T-helper 2 cell (primary cell): ENCODE results near the gene ADGRV1.
"Not testable (repeated sequence)": the region's sequence is repeated elsewhere in the genome, so short reads cannot be mapped to it uniquely, and the experiment has no call there.

ENCODE experiments used
- DNase-seq, 5 experiments: peaks; one replicate each; pipeline versions ENCODE4 v3.0.0 to v3.0.0-alpha.2; 2012 to 2022

Gene ADGRV1

GRCh38 chr5:90834711-90835110 is 276.1 kb downstream of the ADGRV1 start:
- DNase-seq, result no peak

DNA sequence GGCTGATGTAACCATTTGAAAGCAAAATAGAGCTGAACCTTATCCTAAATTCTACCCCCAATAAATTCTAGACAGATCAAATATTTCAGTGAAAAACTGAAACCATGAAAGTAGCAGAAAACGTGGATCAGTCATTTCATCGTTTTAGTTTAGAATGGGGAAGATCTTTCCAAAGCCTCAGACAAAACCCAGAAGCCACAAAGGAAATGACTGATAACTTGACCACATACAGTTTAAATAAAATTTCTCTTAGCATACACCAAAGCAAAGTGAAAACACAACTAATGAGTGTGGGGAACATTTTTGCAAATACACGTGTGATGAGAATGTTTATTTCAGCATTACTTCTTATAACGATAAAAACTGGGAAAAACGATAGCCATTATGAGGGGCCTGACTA is 284.8 kb downstream of the ADGRV1 start:
- DNase-seq, result peak in 1 of 5 experiments; percentile 58

DNA sequence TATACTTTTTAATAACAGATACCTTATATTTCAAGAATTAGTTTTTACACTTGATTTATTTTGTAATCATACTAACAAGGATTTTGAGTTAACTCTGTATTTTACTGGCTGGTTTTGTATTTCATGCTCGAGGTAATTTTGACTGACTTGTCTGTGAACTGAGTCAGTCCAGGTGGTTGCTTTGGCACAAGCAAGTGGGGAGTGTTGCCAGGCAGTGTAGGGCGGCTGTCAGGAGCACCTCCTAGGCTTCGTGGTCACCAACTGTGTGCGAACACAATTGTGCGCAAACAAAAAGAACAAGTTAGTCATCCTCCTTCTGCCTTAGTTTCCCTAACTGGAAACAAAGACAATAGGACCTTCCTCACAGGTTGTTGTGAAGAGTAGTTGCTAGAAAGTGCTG is 286.3 kb downstream of the ADGRV1 start:
- no peak for DNase-seq

GRCh38 chr5:90845723-90846554 is 287.3 kb downstream of the ADGRV1 start:
- DNase-seq, result no peak

DNA sequence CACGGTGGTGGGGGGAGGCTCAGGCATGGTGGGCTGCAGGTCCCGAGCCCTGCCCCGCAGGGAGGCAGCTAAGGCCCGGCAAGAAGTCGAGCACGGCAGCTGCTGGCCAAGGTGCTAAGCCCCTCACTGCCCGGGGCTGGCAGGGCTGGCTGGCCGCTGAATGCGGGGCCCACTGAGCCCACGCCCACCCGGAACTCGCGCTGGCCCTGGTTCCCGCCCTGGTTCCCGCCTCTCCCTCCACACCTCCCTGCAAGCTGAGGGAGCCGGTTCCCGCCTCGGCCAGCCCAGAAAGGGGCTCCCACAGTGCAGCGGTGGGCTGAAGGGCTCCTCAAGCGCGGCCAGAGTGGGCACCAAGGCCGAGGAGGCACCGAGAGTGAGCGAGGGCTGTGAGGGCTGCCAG is 289.0 kb downstream of the ADGRV1 start:
- not testable (repeated sequence) for DNase-seq

DNA sequence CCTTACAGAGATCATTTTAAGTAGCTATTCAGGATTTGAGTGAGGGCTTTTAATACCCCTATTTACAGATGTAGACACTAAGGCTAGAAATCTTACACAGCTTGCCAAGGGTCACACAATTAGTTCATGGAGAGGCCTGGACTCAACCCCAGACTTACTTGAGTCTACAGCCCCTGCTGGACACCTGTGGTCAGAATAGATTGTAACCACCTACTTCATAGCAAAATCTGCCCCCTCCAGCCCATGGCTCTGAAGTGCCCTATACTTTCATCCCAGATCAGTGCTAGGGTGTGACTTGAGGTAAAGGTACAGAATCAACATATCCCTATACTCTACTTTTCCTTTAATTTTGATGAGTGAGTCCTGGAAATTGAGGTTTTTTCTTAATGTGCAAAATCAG is 291.3 kb downstream of the ADGRV1 start:
- DNase-seq, result no peak

DNA sequence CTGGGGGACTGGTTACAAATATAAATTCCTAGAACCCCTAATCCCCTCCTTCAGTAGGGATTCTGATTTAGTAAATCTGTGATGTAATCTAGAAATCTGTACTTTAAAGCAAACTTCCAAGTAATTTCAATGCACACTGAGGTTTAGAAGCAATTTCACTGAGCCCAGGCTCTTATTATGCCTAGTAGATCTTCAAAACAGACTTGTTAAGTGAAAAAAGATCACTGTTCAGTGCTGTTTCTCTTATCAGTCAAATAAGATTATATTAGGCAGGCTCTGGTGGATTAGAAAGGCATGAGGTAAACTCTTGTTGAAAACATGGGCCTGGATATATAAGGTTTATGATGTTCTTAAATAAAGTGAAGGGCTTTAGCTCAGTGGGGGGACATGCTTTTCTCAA is 293.9 kb downstream of the ADGRV1 start:
- DNase-seq, result no peak

DNA sequence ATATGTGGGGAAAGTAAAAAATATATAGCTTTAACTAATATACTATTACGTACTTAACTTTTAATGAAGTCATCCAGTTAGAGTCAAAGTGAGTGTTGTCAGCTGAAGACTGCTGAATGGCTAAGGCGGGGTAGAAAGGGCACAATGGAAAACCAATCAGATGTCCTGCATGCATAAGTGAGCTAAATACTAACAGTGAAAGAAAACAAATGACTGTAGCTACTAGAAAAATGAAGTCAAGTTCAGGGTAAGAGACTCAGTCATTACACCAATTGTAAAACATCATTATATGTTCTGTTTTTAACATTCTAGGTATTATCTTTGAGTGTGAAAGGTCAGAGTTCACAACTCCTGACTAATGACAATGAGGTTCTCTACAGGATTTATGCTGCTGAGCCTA is 295.2 kb downstream of the ADGRV1 start:
- no peak for DNase-seq

DNA sequence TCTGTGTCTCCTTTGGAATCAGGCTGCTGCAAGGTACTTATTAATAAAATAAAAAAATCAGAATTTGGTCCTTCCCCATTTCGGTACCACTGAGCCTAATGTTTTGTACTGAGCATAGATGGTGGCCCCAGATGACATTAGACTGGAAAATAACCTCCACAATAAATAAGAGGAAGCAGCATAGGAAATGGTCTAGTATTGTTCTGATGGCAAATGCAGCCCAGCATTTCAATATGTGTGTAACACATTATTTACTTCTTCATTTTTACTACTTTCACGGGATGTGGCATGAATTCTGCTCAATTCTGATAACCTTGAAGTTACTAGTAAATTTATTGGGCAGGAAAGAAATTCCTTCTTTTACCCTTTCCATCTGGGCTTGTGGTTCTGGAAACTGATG is 295.6 kb downstream of the ADGRV1 start:
- DNase-seq, result no peak

DNA sequence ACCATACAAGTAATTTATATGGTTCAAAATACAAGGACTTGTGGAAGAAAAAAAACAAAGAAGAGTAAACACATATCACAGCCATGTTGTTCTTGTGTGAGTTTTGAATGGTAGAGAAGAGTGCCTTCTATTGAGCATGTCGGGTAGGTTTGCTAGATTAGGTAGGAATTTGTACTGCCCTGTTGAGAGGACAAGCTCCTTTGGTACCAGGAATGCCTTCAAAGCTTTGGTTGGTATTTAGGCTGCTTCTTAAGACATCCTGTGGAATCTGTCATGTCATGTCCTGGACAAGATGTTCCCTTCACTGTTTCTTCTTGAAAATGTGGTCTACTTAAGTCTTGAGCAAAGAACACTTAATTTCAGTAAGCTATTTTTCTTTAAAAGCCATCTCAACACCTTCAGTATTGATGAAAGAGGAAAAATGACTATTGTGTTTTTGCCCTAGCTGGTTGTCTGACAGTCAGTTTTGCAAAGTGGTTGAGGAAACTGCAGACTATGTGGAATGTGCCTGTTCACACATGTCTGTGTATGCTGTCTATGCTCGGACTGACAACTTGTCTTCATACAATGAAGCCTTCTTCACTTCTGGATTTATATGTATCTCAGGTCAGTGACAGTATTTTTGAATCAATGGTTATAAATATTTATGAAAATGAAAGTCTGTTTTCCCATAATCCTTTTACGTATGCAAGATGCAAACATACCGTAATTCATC is 296.9 kb downstream of the ADGRV1 start:
- no peak for DNase-seq

DNA sequence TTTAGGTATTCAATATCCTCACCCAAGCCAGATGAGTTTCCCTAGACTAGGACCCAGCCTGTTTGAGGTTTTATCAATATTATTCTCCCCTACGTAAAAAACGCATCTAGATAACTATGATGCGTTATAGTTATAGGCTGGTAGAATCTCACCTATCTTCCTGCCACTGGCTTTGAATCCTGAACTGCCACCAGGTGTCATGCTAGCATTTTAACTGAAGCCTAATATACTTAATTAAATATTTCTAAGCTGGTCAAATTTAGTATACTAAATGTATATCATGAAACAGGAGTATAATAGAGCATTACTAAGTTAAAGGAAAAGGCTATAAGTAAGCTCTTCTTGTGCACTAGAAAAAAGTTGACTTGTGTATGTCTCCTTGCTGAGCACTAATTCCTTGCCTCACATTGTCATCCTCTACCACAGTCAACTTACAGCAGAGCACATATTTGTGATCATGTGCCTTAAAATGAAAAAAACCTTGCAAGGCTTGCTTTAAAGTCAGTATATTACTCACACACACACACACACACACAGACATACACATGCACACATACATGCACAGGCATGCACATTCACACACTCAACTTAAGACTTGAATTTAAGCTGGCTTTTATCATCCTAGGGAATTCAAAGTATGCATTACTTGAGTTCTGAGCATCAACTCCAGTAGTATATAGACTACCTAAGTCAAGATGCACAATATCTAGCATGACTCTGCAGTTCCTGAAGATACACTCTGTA is 303.4 kb downstream of the ADGRV1 start:
- no peak for DNase-seq

DNA sequence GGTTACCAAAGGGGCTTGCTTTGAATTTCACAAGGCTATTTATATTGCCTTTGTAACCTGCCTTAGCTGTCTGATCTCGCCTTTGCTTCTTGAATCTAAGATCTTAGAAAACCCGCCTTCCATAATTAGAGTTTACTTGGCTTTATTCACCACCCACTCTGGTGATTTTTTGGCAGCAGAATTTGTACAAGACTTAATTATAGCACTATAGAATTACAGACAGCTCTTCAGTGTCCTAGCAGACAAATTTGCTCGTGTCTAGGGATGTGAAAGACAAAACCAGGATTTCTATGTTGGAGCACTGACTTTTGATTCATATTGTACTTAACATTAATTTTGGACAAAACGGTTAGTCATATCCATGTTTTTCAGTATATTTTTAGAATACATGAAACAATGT is 306.6 kb downstream of the ADGRV1 start:
- no peak for DNase-seq

DNA sequence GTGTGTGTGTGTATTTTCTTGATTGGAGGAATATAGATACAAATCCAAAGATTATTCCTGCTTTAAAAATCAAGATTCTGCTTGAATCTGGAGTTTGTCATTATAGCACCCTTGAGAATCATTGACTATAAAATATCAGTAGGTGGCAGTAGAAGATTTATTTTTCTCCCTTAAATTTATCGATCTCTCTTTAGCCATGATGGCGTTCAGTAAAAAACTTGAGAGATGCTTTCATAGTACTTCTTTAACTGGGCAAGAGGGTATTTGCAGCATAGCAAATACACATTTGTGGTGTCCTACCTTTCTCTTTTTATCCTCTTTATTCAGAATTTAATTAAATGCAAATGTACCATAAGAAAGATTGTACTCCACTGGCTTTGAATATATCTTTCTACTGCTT is 307.7 kb downstream of the ADGRV1 start:
- DNase-seq, result peak in 2 of 5 experiments; percentile 9 to 36

DNA sequence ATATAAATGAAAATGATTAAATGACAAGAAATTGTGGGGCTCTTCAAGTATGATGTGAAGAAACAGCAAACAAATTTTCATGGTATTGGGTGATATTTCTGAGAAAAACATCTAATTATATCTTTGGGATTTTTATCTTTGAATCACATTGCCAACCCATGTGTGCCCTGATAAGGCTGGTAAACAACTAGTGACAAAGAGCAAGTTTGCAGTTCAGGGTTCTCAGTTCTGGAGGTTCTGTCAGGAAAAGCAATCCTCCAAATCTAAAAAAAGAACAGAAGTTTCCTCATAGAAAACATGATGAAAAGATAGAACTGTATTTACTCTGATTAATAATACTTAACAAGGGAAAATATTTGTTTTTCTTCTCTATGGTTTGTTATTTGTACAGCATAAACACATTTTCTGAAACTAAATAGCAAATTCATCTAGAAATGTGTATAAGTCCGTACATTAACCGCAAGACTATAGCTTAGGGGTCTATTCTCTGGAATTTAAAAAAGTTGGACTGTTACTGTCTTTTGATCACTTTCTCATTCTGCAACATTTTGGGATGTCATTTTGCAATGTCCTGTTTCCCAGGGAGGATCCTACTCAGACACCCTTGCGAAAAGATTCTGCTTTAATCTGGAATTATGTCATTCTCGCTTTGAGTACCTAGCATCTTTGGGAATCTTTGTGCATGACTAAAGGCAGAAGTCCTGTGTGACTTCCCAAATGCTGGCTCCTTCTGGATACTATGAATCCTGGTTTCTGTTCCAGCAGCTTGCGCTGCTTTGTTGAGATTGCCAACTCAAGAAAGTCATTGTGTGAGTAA is 308.5 kb downstream of the ADGRV1 start:
- DNase-seq, result no peak

- no peak for DNase-seq
Observed at GRCh38 chr5:90868799-90869198, 310.2 kb downstream of the ADGRV1 start.

DNA sequence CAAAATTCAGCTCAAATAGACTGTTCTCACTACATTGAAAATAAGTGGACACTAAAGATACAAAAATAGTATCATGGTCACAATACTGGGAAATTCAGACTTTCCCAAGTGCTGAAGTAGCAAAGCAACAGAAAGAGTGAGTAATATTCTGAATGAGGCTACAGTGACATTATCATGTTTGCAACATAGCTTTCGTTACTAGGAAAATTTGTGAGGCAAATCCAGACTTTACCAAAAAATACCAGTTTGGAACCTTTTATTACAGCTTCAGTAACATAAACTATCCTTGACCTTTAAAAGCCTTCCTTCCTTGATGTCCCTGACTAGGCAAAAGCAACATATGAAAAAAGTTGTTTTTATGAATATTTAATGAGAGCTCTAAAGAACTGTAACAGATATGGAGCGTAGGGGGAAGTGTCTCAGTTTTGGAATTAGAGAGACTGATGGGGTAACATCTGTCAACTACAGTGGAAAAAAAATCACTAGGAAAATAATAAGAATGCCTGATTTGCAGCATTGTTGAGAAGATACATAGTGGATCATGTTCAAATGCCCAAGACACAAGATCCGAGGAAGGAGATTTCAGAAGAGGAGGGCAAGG is 312.9 kb downstream of the ADGRV1 start:
- no peak for DNase-seq

- peak in 1 of 5 experiments; percentile 64 for DNase-seq
Observed at GRCh38 chr5:90873033-90873517, 314.5 kb downstream of the ADGRV1 start.

DNA sequence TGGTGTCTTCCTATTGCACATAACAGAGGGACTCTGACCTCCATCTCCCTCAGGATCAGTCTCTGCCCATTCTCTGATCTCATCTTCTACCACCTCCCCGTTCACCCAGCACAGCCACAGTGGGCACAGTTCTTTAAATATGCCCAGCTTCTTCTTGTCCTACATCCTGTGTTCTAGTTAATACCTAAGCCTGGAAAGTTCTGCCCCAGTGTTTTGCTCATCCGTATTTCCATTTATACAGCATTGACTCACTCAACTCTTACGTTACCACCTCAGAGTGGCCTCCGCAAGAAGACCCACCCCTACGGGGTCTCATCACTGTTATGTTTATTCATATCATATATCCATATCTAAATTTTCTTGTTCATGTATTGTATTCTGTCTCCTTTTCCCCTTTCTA is 315.5 kb downstream of the ADGRV1 start:
- DNase-seq, result no peak

- no peak for DNase-seq
Observed at GRCh38 chr5:90875456-90875855, 316.9 kb downstream of the ADGRV1 start.

GRCh38 chr5:90876366-90876765 is 317.8 kb downstream of the ADGRV1 start:
- no peak for DNase-seq

DNA sequence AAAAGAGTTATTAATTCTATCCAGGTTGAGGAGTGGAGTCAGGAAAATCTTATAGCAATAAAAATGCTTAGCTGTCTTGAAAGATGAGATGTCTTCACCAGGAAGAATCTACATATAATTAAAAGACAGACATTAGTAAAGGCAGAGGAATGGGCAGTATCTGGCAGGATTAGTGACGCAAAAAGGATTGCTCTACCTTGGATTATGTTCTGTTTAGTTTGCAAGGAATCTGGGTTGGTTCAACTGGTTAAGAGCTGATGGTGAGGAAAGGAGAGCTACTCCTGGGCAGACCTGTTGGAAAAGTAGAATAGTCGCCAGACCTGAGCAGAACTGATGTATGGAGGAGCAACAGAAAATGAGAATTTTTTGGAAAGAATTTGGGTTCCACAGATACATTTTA is 318.5 kb downstream of the ADGRV1 start:
- no peak for DNase-seq

DNA sequence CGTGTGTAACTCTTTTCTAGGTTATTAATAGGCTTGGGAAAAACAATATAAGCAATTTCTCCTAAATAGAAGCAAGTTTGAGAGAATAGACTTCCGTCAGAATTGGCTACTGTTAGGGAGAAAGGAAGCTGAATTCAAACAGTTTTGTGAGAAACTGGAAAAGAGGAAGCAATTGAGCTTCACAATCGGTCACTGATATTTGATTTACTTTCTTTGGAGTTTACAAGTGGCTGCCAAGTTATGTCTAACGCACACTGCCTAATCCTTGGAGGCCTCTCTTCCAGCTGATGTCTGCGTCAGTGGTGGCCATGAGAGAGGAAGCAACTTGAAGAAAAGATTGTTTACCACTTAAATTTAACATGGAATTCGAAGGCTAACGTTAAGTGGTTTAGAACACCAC is 319.5 kb downstream of the ADGRV1 start:
- no peak for DNase-seq
